HG03280 (cell line): Measurements from ENCODE around the gene DDR1.
"Not testable (repeated sequence)": the region's sequence is repeated elsewhere in the genome, so short reads cannot be mapped to it uniquely, and the experiment has no call there.

Experiments
- ATAC-seq: cut with Tn5 transposase; IDR thresholded peaks from one replicate; pipeline ENCODE4 v1.9.1; 2021; ENCODE audit warnings: mild to moderate bottlenecking, moderate library complexity; ENCODE audit not compliant: unreplicated experiment

DDR1 gene

DNA sequence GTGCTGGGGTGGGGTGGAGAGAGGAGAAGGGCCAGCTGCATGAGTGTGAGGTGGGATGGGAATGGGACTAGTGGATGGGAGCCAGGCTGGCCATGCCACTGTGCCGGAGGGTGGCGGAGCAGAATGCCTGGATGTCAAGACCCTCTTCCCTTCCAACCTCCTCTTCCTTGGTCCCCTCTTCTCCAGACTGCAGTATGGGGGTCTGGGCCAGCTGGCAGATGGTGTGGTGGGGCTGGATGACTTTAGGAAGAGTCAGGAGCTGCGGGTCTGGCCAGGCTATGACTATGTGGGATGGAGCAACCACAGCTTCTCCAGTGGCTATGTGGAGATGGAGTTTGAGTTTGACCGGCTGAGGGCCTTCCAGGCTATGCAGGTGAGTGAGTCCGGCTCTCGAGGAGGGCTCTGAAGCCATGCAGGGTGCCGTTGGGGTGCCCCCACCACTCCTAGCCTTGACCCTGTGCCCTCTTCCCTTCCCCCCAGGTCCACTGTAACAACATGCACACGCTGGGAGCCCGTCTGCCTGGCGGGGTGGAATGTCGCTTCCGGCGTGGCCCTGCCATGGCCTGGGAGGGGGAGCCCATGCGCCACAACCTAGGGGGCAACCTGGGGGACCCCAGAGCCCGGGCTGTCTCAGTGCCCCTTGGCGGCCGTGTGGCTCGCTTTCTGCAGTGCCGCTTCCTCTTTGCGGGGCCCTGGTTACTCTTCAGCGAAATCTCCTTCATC is 7.7 kb downstream of the DDR1 start:
- ATAC-seq = no peak

- no peak for ATAC-seq
Measured at GRCh38 chr6:30893001-30893591, 8.8 kb downstream of the DDR1 start.

- no peak for ATAC-seq
Measured at GRCh38 chr6:30893666-30894065, 9.3 kb downstream of the DDR1 start.

GRCh38 chr6:30894381-30894780 is 10.1 kb downstream of the DDR1 start:
- no peak for ATAC-seq

DNA sequence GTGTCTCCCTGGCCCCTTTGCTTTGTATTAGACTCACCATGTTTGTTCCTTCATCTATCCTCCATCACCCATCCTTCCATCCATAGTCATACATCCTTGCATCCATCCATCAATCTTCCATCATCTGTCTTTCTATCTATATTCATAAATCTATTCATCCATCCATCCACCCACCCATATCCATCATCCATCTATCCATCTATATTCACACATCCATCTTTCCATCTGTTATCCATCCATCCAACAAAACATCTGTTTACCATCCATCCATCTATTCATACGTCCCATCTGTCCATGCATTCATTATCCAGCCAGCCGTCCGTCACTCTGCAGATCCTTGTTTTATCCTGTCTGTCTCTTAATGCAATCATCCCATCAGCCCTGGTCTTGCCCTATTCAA is 10.6 kb downstream of the DDR1 start:
- no peak for ATAC-seq

DNA sequence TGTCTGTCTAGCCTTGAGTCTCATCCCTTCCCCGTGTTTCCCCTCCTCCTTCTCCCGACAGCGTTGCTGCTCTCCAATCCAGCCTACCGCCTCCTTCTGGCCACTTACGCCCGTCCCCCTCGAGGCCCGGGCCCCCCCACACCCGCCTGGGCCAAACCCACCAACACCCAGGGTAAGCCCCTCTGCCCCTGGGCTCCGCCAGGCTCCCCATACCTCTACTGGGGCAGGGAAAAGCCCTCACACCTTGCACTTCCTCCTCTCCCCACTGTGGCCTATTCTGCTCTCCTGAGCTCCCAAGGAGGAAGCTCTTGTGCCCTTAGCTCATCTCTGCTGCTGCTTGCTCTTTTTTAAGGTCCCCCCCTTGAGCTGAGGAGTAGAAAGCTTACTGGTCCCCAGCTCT is 11.0 kb downstream of the DDR1 start:
- ATAC-seq = no peak

DNA sequence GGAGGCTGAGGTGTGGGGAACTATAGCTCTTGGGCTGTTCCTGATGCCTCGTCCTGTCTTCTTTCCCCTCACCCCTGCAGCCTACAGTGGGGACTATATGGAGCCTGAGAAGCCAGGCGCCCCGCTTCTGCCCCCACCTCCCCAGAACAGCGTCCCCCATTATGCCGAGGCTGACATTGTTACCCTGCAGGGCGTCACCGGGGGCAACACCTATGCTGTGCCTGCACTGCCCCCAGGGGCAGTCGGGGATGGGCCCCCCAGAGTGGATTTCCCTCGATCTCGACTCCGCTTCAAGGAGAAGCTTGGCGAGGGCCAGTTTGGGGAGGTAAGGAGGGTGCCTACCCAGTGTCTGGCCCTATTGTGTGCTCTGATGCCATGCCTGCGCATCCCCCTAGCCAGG is 12.2 kb downstream of the DDR1 start:
- ATAC-seq = no peak

GRCh38 chr6:30897882-30898281 is 13.6 kb downstream of the DDR1 start:
- ATAC-seq = no peak

- no peak for ATAC-seq
Measured at GRCh38 chr6:30898750-30899360, 14.5 kb downstream of the DDR1 start.

DNA sequence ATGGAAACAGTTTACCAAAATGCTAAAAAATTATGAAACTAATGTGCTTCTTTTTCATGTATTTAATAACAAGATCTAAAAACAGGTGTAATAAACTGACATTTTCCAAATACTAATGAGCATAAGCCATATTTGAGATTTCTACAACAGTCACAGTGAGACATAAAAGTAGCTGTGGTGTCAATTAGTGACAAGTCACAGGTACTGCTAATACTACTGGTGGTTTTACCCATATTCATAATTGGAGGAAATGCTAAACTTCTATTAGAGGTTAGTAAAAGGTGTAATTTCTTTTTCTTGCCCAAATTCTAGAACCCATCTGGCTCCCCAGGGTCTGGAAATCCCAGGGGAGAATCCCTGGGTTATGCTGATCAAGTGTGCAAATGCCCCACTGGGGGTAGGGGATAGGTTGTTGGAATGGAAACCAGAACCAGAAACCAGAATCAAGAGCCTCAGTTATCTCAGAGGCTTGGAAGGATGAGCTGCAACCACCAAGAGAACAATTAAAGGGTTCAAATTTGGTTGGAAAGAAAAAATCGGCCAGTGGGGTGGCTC is 16.6 kb downstream of the DDR1 start:
- ATAC-seq = no peak

DNA sequence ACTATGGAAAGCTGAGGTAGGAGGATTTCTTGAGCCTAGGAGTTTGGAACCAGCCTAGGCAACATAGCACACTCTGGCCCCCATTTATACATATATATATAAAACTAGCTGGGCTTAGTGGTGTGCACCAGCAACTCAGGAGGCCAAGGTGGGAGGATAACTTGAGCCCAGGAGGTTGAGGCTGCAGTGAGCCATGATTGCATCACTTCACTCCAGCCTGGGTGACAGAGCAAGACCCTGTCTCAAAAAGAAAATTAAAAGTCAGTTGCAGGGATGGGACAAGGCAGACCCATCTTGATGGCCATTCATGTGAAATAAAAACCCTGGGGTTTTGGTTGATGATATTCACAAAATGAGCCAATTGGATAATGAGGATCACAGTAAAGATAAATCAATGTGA is 17.1 kb downstream of the DDR1 start:
- ATAC-seq = no peak

GRCh38 chr6:30902196-30902595 is 17.9 kb downstream of the DDR1 start:
- ATAC-seq = not testable (repeated sequence)

GRCh38 chr6:30902709-30903108 is 18.4 kb downstream of the DDR1 start:
- no peak for ATAC-seq

DNA sequence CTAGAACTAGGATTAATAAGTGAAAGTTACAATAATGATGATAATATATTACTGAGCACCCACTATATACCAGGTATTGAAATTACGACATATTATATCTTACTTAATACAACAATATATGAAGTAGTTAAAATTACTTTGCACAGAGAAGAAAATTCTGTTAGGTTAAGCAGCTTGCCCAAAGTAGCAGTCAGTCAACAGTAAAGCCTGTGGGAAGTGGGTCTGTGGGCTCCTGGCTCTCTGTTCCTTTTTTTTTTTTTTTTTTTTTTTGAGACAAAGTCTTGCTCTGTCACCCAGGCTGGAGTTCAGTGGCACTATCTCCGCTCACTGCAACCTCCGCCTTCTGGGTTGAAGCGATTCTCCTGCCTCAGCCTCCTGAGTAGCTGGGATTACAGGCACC is 18.9 kb downstream of the DDR1 start:
- no peak for ATAC-seq

GRCh38 chr6:30907290-30907757 is 23.0 kb downstream of the DDR1 start:
- not testable (repeated sequence) for ATAC-seq

- ATAC-seq = peak; percentile 94
Measured at GRCh38 chr6:30907758-30908591, 23.7 kb downstream of the DDR1 start, which contains the start of gene GTF2H4. GTF2H4 (plus strand) TSS chr6:30908207.

DNA sequence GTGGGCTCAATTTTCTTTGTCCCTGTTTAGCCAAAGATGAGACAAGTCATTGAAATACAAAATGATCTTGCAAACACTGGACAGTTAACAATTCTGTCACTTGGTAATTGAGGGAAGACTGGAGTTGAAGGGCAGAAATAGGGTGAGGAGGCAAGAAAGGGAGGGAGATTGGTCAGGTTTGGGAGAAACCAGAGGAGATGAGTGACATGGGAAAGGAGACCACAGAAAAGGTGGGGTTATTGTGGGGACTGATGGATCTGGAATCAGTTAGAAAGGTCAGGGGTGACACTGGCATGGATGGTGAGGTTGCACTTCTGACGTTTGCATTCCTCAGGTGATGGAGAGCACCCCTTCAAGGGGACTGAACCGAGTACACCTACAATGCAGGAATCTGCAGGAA is 24.4 kb downstream of the DDR1 start:
- ATAC-seq = no peak

GRCh38 chr6:30910473-30910872 is 26.2 kb downstream of the DDR1 start:
- not testable (repeated sequence) for ATAC-seq

GRCh38 chr6:30912746-30913520 is 28.6 kb downstream of the DDR1 start:
- ATAC-seq = no peak

- ATAC-seq = peak; percentile 7
Measured at GRCh38 chr6:30913721-30914075, 29.4 kb downstream of the DDR1 start.
